Left hindlimb (tissue), 1 donor: ENCODE results near the gene FBXO42.

Source experiments
- DNase-seq: peaks from one replicate; pipeline ENCODE4 v3.0.0-alpha.2; 2018

FBXO42 gene

GRCh38 chr1:16321176-16321867 lies 31.0 kb downstream of the FBXO42 start:
- no peak for DNase-seq

- DNase-seq = peak; percentile 36
Observed at GRCh38 chr1:16318555-16318954, 33.7 kb downstream of the FBXO42 start.

- no peak for DNase-seq
Observed at GRCh38 chr1:16315437-16315836, 36.8 kb downstream of the FBXO42 start.

- DNase-seq = no peak
Observed at GRCh38 chr1:16307222-16307621, 45.1 kb downstream of the FBXO42 start.

- no peak for DNase-seq
Observed at GRCh38 chr1:16302709-16303627, 49.3 kb downstream of the FBXO42 start.

- no peak for DNase-seq
Observed at GRCh38 chr1:16300436-16300835, 51.8 kb downstream of the FBXO42 start.

- DNase-seq = no peak
Observed at GRCh38 chr1:16298653-16299052, 53.6 kb downstream of the FBXO42 start.

- DNase-seq = no peak
Observed at GRCh38 chr1:16296643-16297042, 55.6 kb downstream of the FBXO42 start.

- DNase-seq = no peak
Observed at GRCh38 chr1:16294219-16295212, 57.8 kb downstream of the FBXO42 start.

GRCh38 chr1:16293538-16293937 lies 58.7 kb downstream of the FBXO42 start:
- no peak for DNase-seq

- DNase-seq = no peak
Observed at GRCh38 chr1:16292739-16293138, 59.5 kb downstream of the FBXO42 start.

GRCh38 chr1:16289959-16290358 lies 62.3 kb downstream of the FBXO42 start:
- no peak for DNase-seq

- DNase-seq = no peak
Observed at GRCh38 chr1:16286122-16286521, 66.2 kb downstream of the FBXO42 start.

GRCh38 chr1:16281765-16282164 lies 70.5 kb downstream of the FBXO42 start:
- no peak for DNase-seq

GRCh38 chr1:16279186-16279585 lies 73.1 kb downstream of the FBXO42 start:
- no peak for DNase-seq

- DNase-seq = no peak
Observed at GRCh38 chr1:16276302-16277030, 75.8 kb downstream of the FBXO42 start.

- DNase-seq = no peak
Observed at GRCh38 chr1:16275591-16275990, 76.7 kb downstream of the FBXO42 start.

GRCh38 chr1:16267690-16268180 lies 84.5 kb downstream of the FBXO42 start:
- no peak for DNase-seq

- no peak for DNase-seq
Observed at GRCh38 chr1:16266411-16267118, 85.7 kb downstream of the FBXO42 start.

GRCh38 chr1:16262067-16262466 lies 90.2 kb downstream of the FBXO42 start:
- DNase-seq = no peak

GRCh38 chr1:16260814-16261213 lies 91.5 kb downstream of the FBXO42 start:
- no peak for DNase-seq
